Testis (tissue), 3 donors: ENCODE measurements around the gene VSIG10L2. TPM values are rescaled to one million over a fixed set of nuclear protein-coding genes. Genes with fewer than 3 reads are reported as not detected.

Experiments
- DNase-seq: peaks from one replicate; pipeline ENCODE4 v3.0.0-alpha.2; 2019
- H3K27ac ChIP-seq, 2 donors: fragments of 200-600 bp; sonication (generic); one replicate each; pipeline ENCODE4 v1.5.1; 2019
- H3K27me3 ChIP-seq: fragments of 200-600 bp; sonication (generic); one replicate; pipeline ENCODE4 v1.5.1; 2019
- H3K36me3 ChIP-seq: fragments of 200-600 bp; sonication (generic); one replicate; pipeline ENCODE4 v1.5.1; 2017; ENCODE audit warnings: low read depth; ENCODE audit errors: missing control alignments
- H3K4me1 ChIP-seq: fragments of 200-600 bp; sonication (generic); one replicate; pipeline ENCODE4 v1.5.1; 2019
- H3K4me3 ChIP-seq, 2 donors: fragments of 200-600 bp; sonication (generic); one replicate each; pipeline ENCODE4 v1.5.1; 2017 to 2019
- H3K9me3 ChIP-seq: fragments of 200-600 bp; sonication (generic); one replicate; pipeline ENCODE4 v1.5.1; 2017
- CTCF ChIP-seq, 3 experiments: fragments of 450-650 bp in 2 of 3; fragments of 200-600 bp in 1 of 3; sonication (generic) in 1 of 3; IDR thresholded peaks; one replicate each; pipeline ENCODE4 v1.5.1; 2016 to 2019; ENCODE audit warnings: antibody characterized with exemption in 3 of 3, mild to moderate bottlenecking in 2 of 3, moderate library complexity in 1 of 3
- POLR2A ChIP-seq: fragments of 450-650 bp; IDR thresholded peaks from one replicate; pipeline ENCODE4 v1.6.1; 2017; ENCODE audit warnings: antibody characterized with exemption, mild to moderate bottlenecking, moderate library complexity
- WGBS, 2 donors: methylation state at CpG; one replicate each; pipeline ENCODE4 v1.1.5; 2018; 5-methylcytosine and 5-hydroxymethylcytosine counted together
- intact Hi-C: fragments of 100-400 bp; cut with DNase I; formaldehyde crosslinking; loops from one replicate; pipeline ENCODE4 v1.15.1; 2023; ENCODE audit warnings: low total_unique reads
- polyA plus RNA-seq: library from polyadenylated mRNA; stranded (reverse); fragments of 350-450 nt; fragmentation: Illumina TruSeq; extraction: RNeasy Lipid Tissue Mini Kit (QIAGEN cat#74804); gene quantifications from one replicate; pipeline ENCODE4 v1.2.3, GENCODE V29; 2014; ENCODE audit warnings: low read depth, low replicate concordance; ENCODE audit not compliant: insufficient read depth
- total RNA-seq, 2 donors: library from RNA; depleted of rRNA; stranded (reverse); fragments of >200 nt; gene quantifications; one replicate each; pipeline ENCODE4 v1.2.3, GENCODE V29; 2016

Gene VSIG10L2
- total and polyA plus RNA-seq, 3 donors from 2014 or later: not detected

GRCh38 chr11:125958872-125959400 lies 13.1 kb downstream of the VSIG10L2 start:
- Histone ChIP-seq H3K9me3 (no peaks in the 10 kb centered on the region), H3K36me3 (no peaks in the 10 kb centered on the region), H3K4me3 (no peak overlapping the region), H3K27me3 (no peaks in the 10 kb centered on the region), H3K4me1 (no peaks in the 10 kb centered on the region), H3K27ac (no peak overlapping the region)
- 96 to 97% methylated on average over 4 of the region's 4 CpGs for WGBS, 2 donors
- TF ChIP-seq CTCF (IDR thresholded peaks at IDR 0.05): no peak
- TF ChIP-seq POLR2A: no peak
- no peak for DNase-seq
- intact Hi-C loops: no loop called here

- no peak for DNase-seq
- H3K27ac ChIP-seq: no peak overlapping the region
- no peak for TF ChIP-seq CTCF (IDR thresholded peaks at IDR 0.05)
- intact Hi-C loops: no loop called here
- 87 to 94% methylated on average over 6 of the region's 6 CpGs for WGBS, 2 donors
- H3K4me3 ChIP-seq: no peak overlapping the region
- no peaks in the 10 kb centered on the region for H3K4me1 ChIP-seq
- H3K27me3 ChIP-seq: no peaks in the 10 kb centered on the region
- H3K9me3 ChIP-seq: no peaks in the 10 kb centered on the region
- no peaks in the 10 kb centered on the region for H3K36me3 ChIP-seq
Observed at GRCh38 chr11:125959511-125959910, 13.7 kb downstream of the VSIG10L2 start.

GRCh38 chr11:125959931-125960330 lies 14.1 kb downstream of the VSIG10L2 start:
- H3K36me3 ChIP-seq: no peaks in the 10 kb centered on the region

DNA sequence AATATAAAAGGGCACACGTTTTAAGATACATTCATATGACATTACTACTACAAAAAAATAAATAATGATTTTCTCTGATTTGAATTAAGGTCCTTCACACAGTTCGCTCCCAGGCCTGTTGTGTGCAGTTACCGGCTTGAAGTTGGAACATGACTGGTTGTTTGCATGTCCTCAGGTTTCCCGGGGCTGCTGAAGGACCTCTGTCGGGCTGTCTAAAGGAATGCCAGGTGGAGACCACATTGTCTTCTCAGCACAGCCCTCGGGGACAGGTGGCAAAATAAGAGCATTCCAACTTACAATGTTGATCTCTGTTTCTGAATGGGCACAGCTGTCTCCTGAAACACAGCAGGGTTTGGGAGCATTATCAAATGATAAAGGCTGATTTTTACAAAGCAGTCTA lies 14.9 kb downstream of the VSIG10L2 start:
- no peaks in the 10 kb centered on the region for H3K36me3 ChIP-seq
- no peaks in the 10 kb centered on the region for H3K9me3 ChIP-seq
- intact Hi-C loops: no loop called here
- DNase-seq: no peak
- H3K27ac ChIP-seq: no peak overlapping the region
- 87 to 94% methylated on average over 6 of the region's 6 CpGs for WGBS, 2 donors
- no peaks in the 10 kb centered on the region for H3K27me3 ChIP-seq
- TF ChIP-seq CTCF (IDR thresholded peaks at IDR 0.05) (no peak), POLR2A (no peak)
- no peaks in the 10 kb centered on the region for H3K4me1 ChIP-seq
- no peak overlapping the region for H3K4me3 ChIP-seq

More at GRCh38 chr11:125959931-125960330, 14.1 kb downstream of the VSIG10L2 start:
- Histone ChIP-seq H3K9me3 (no peaks in the 10 kb centered on the region), H3K27me3 (no peaks in the 10 kb centered on the region), H3K4me1 (no peaks in the 10 kb centered on the region), H3K27ac (no peak overlapping the region), H3K4me3 (no peak overlapping the region)
- no peak for DNase-seq
- TF ChIP-seq POLR2A (no peak), CTCF (IDR thresholded peaks at IDR 0.05) (no peak)
- intact Hi-C loops: no loop called here
- whole genome bisulfite sequencing, 2 donors: 89% methylated on average over 10 of the region's 10 CpGs

DNA sequence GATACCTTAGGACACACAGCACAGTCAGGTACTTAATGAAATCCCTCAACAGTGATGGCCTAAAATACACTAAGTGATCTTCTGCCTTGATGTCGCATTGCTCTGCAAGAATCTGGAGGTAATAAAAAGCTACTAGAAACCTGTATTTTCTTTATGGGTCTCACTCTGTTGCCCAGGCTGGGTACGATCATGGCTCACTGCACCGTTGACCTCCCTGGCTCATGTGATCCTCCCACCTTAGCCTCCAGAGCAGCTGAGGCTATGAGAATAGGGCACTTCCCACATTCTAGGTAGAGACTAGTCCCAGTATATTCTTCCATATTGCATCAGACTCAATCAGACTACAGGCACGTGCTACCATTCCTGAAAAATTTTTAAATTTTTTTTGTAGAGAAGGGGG lies 21.7 kb downstream of the VSIG10L2 start:
- intact Hi-C loops: no loop called here
- no peak overlapping the region for H3K4me3 ChIP-seq
- H3K27ac ChIP-seq: no peak overlapping the region

More for the DNA sequence above, 21.7 kb downstream of the VSIG10L2 start:
- Histone ChIP-seq H3K9me3 (no peaks in the 10 kb centered on the region), H3K27me3 (no peaks in the 10 kb centered on the region), H3K36me3 (no peaks in the 10 kb centered on the region), H3K4me1 (no peaks in the 10 kb centered on the region)
- TF ChIP-seq POLR2A (no peak), CTCF (IDR thresholded peaks at IDR 0.05) (no peak)
- DNase-seq: no peak
- 91 to 98% methylated on average over 4 of the region's 4 CpGs for WGBS, 2 donors
